ENCODE results near the gene OPRD1.
A peak's percentile ranks its signal among the peaks of the same experiment; 100 is the strongest.

OPRD1 gene

GRCh38 chr1:28886731-28887418 is 74.9 kb downstream of the OPRD1 start:
- H2AFZ ChIP-seq (ENCODE audit: low read length): peak overlapping the region; percentile 98
- TF ChIP-seq EZH2phosphoT487 (IDR thresholded peaks at IDR 0.05; ENCODE audit: borderline replicate concordance) (no peak), CTCF (conservative IDR thresholded peaks at IDR 0.05; ENCODE audit: low read length) (no peak)
- H4K20me1 ChIP-seq (ENCODE audit: insufficient read depth, low read length, poor library complexity, severe bottlenecking): no peaks in the 10 kb centered on the region
- H3K79me2 ChIP-seq (ENCODE audit: insufficient read depth, low read length): peaks cover 11% of the 10 kb centered on the region; the same call in 1 of the 2 replicates
- peak overlapping the region; percentile 98 for H3K9ac ChIP-seq (ENCODE audit: low read depth, low read length, poor library complexity, severe bottlenecking)
- peaks cover 60% of the 10 kb centered on the region for H3K4me1 ChIP-seq (ENCODE audit: insufficient read depth, low read length, poor library complexity, severe bottlenecking)
- H3K36me3 ChIP-seq (ENCODE audit: insufficient read depth, low read length): no peaks in the 10 kb centered on the region
- no peaks in the 10 kb centered on the region for H3K9me3 ChIP-seq (ENCODE audit: insufficient read depth, low read depth, low read length)
- no peaks in the 10 kb centered on the region for H3K9me2 ChIP-seq (replicated peaks; ENCODE audit: low read depth, low read length)
- H3K4me2 ChIP-seq (ENCODE audit: low read depth, low read length, poor library complexity, severe bottlenecking): peak overlapping the region; percentile 82
- peaks cover 5% of the 10 kb centered on the region; the same call in 1 of the 2 replicates for H3F3A ChIP-seq (ENCODE audit: low read depth)
- H3K4me3 ChIP-seq (ENCODE audit: low read length, poor library complexity, severe bottlenecking): peak overlapping the region; percentile 98
- H3K27me3 ChIP-seq (ENCODE audit: insufficient read depth, low read length, poor library complexity, severe bottlenecking): no peaks in the 10 kb centered on the region

GRCh38 chr1:28887419-28887834 is 75.5 kb downstream of the OPRD1 start:
- peak overlapping the region; percentile 98 for H3K9ac ChIP-seq (ENCODE audit: low read depth, low read length, poor library complexity, severe bottlenecking)
- peak overlapping the region; percentile 98 for H2AFZ ChIP-seq (ENCODE audit: low read length)

GRCh38 chr1:28887835-28888682 is 76.1 kb downstream of the OPRD1 start:
- peak overlapping the region; percentile 98 for H2AFZ ChIP-seq (ENCODE audit: low read length)
- H3K36me3 ChIP-seq (ENCODE audit: insufficient read depth, low read length): no peaks in the 10 kb centered on the region
- H3K79me2 ChIP-seq (ENCODE audit: insufficient read depth, low read length): peaks cover 11% of the 10 kb centered on the region; the same call in 1 of the 2 replicates
- no peaks in the 10 kb centered on the region for H3K9me2 ChIP-seq (replicated peaks; ENCODE audit: low read depth, low read length)
- peak overlapping the region; percentile 82 for H3K4me2 ChIP-seq (ENCODE audit: low read depth, low read length, poor library complexity, severe bottlenecking)
- TF ChIP-seq CTCF (conservative IDR thresholded peaks at IDR 0.05; ENCODE audit: low read length): no peak
- no peak for TF ChIP-seq EZH2phosphoT487 (IDR thresholded peaks at IDR 0.05; ENCODE audit: borderline replicate concordance)
- no peaks in the 10 kb centered on the region for H3K27me3 ChIP-seq (ENCODE audit: insufficient read depth, low read length, poor library complexity, severe bottlenecking)
- H4K20me1 ChIP-seq (ENCODE audit: insufficient read depth, low read length, poor library complexity, severe bottlenecking): no peaks in the 10 kb centered on the region
- H3K4me1 ChIP-seq (ENCODE audit: insufficient read depth, low read length, poor library complexity, severe bottlenecking): peaks cover 54% of the 10 kb centered on the region
- H3F3A ChIP-seq (ENCODE audit: low read depth): peaks cover 5% of the 10 kb centered on the region; the same call in 1 of the 2 replicates
- H3K9me3 ChIP-seq (ENCODE audit: insufficient read depth, low read depth, low read length): no peaks in the 10 kb centered on the region
- H3K4me3 ChIP-seq (ENCODE audit: low read length, poor library complexity, severe bottlenecking): peak overlapping the region; percentile 98
- peak overlapping the region; percentile 98 for H3K9ac ChIP-seq (ENCODE audit: low read depth, low read length, poor library complexity, severe bottlenecking)

More at GRCh38 chr1:28887419-28887834, 75.5 kb downstream of the OPRD1 start:
- H3F3A ChIP-seq (ENCODE audit: low read depth): peaks cover 5% of the 10 kb centered on the region; the same call in 1 of the 2 replicates
- no peaks in the 10 kb centered on the region for H3K36me3 ChIP-seq (ENCODE audit: insufficient read depth, low read length)
- H3K27me3 ChIP-seq (ENCODE audit: insufficient read depth, low read length, poor library complexity, severe bottlenecking): no peaks in the 10 kb centered on the region
- H4K20me1 ChIP-seq (ENCODE audit: insufficient read depth, low read length, poor library complexity, severe bottlenecking): no peaks in the 10 kb centered on the region
- H3K4me1 ChIP-seq (ENCODE audit: insufficient read depth, low read length, poor library complexity, severe bottlenecking): peaks cover 57% of the 10 kb centered on the region
- H3K79me2 ChIP-seq (ENCODE audit: insufficient read depth, low read length): peaks cover 11% of the 10 kb centered on the region; the same call in 1 of the 2 replicates
- peak overlapping the region; percentile 82 for H3K4me2 ChIP-seq (ENCODE audit: low read depth, low read length, poor library complexity, severe bottlenecking)
- no peaks in the 10 kb centered on the region for H3K9me3 ChIP-seq (ENCODE audit: insufficient read depth, low read depth, low read length)
- no peaks in the 10 kb centered on the region for H3K9me2 ChIP-seq (replicated peaks; ENCODE audit: low read depth, low read length)
- peak overlapping the region; percentile 98 for H3K4me3 ChIP-seq (ENCODE audit: low read length, poor library complexity, severe bottlenecking)
- TF ChIP-seq EZH2phosphoT487 (IDR thresholded peaks at IDR 0.05; ENCODE audit: borderline replicate concordance): no peak
- TF ChIP-seq CTCF (conservative IDR thresholded peaks at IDR 0.05; ENCODE audit: low read length): no peak

Measured in Loucy (cell line).